HG03097 (cell line): ENCODE measurements around the gene ZNF221.

Experiments used
- ATAC-seq: cut with Tn5 transposase; IDR thresholded peaks from one replicate; pipeline ENCODE4 v1.9.1; 2021; ENCODE audit not compliant: unreplicated experiment, low FRiP score

Gene ZNF221

GRCh38 chr19:43956827-43957226 lies 5.8 kb downstream of the ZNF221 start:
- no peak for ATAC-seq

- ATAC-seq, result no peak
These were observed 6.9 kb downstream of the ZNF221 start for GRCh38 chr19:43957891-43958290.

GRCh38 chr19:43960411-43960810 lies 9.4 kb downstream of the ZNF221 start:
- ATAC-seq, result no peak

GRCh38 chr19:43966079-43966694 lies 15.2 kb downstream of the ZNF221 start:
- no peak for ATAC-seq

GRCh38 chr19:43976732-43977131 lies 25.7 kb downstream of the ZNF221 start:
- ATAC-seq, result no peak

- ATAC-seq, result peak; percentile 22
These were observed 32.5 kb downstream of the ZNF221 start for GRCh38 chr19:43983544-43983911.

- ATAC-seq, result peak; percentile 86
These were observed 33.1 kb downstream of the ZNF221 start, which contains the start of gene ZNF155 for GRCh38 chr19:43983912-43984686. Gene ZNF155 (plus strand): TSS chr19:43984188. CDS start chr19:43988544, 4,356 bp downstream.

GRCh38 chr19:43984687-43985000 lies 33.6 kb downstream of the ZNF221 start:
- ATAC-seq, result peak; percentile 24

- ATAC-seq, result no peak
These were observed 46.7 kb downstream of the ZNF221 start for GRCh38 chr19:43997631-43998290.

- no peak for ATAC-seq
These were observed 51.2 kb downstream of the ZNF221 start for GRCh38 chr19:44002212-44002565.

GRCh38 chr19:44002566-44003460 lies 51.8 kb downstream of the ZNF221 start, which contains the start of gene ZNF230:
Gene ZNF230 (plus strand): TSS chr19:44002957. CDS start chr19:44007079, 4,122 bp downstream.
- peak; percentile 90 for ATAC-seq

- ATAC-seq, result no peak
These were observed 52.5 kb downstream of the ZNF221 start for GRCh38 chr19:44003461-44004009.

- no peak for ATAC-seq
These were observed 54.9 kb downstream of the ZNF221 start for GRCh38 chr19:44005973-44006372.

- ATAC-seq, result no peak
These were observed 56.4 kb downstream of the ZNF221 start for GRCh38 chr19:44007473-44007872.

- ATAC-seq, result no peak
These were observed 59.4 kb downstream of the ZNF221 start for GRCh38 chr19:44010468-44010867.
